Tibial artery (tissue), 4 donors: Measurements from ENCODE around the gene MRM3.

ENCODE experiments used
- DNase-seq, 2 donors: peaks; one replicate each; pipeline ENCODE4 v3.0.0-alpha.2; 2019
- H3K27ac ChIP-seq, 2 donors: fragments of 200-600 bp; sonication (generic) in 1 of 2; 1 replicate in 1 of 2; 2 replicates in 1 of 2; pipeline ENCODE4 v1.5.1; 2018 to 2019; ENCODE audit warnings: mild to moderate bottlenecking in 1 of 2
- H3K27me3 ChIP-seq, 2 donors: fragments of 200-600 bp; sonication (generic) in 1 of 2; one replicate each; pipeline versions ENCODE4 v1.5.1 to v1.6.0; 2016 to 2019
- H3K36me3 ChIP-seq, 3 donors: fragments of 200-600 bp; sonication (generic) in 2 of 3; one replicate each; pipeline ENCODE4 v1.5.1; 2016 to 2019; ENCODE audit warnings: mild to moderate bottlenecking in 2 of 3
- H3K4me1 ChIP-seq, 4 donors: fragments of 200-600 bp; sonication (generic) in 2 of 4; 1 replicate in 3 of 4; 2 replicates in 1 of 4; pipeline ENCODE4 v1.5.1; 2016 to 2019
- H3K4me3 ChIP-seq, 2 donors: fragments of 200-600 bp; sonication (generic) in 1 of 2; 1 replicate in 1 of 2; 2 replicates in 1 of 2; pipeline ENCODE4 v1.5.1; 2018 to 2019; ENCODE audit warnings: mild to moderate bottlenecking in 2 of 2
- H3K9me3 ChIP-seq, 3 donors: fragments of 200-600 bp; sonication (generic) in 1 of 3; one replicate each; pipeline ENCODE4 v1.5.1; 2016 to 2019
- intact Hi-C: fragments of 100-400 bp; cut with DNase I; formaldehyde crosslinking; loops from one replicate; pipeline ENCODE4 v1.15.0; 2023; ENCODE audit warnings: low total_unique reads
- TF ChIP-seq, protein P1 (sequence below), 2 experiments: fragments of 200-600 bp in 1 of 2; fragments of 450-650 bp in 1 of 2; IDR thresholded peaks; one replicate each; pipeline ENCODE4 v1.5.1; 2017 to 2019; ENCODE audit warnings: antibody characterized with exemption in 2 of 2, mild to moderate bottlenecking in 1 of 2, moderate library complexity in 1 of 2

MRM3 gene

DNA sequence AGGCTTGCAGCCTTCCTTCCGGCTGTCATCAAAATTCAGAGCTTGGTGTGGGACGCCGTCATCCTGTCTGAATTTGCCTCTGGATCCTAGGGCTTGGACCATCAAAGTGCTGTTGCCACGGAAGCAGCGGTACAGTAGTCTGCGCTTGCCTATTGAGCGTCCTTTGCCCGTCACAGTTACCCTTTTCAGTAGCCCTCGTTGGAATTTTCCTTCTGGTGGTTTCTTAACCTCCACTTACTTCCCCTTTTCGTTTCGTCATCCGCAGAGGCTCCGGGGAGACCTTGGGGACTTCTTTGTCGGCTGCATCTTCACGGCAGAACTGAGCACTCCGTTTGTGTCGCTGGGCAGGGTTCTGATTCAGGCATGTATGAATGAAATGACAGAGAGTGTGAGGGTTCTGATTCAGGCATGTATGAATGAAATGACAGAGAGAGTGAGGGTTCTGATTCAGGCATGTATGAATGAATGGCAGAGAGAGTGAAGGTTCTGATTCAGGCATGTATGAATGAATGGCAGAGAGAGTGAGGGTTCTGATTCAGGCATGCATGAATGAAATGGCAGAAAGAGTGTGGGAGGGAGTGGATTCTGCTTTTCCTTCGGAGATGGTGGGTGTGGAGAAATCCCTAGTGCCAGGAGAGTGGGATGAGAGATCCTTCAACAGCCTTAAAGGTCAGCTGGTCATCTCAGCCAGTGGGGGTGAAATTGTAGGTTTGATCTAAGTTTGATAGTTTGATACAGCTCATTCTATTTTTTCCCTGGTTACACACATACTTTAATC lies 41.7 kb upstream of the MRM3 start:
- Histone ChIP-seq H3K4me3 (no peak overlapping the region), H3K27ac (no peak overlapping the region), H3K4me1 (no peaks in the 10 kb centered on the region), H3K9me3 (no peaks in the 10 kb centered on the region), H3K36me3 (peaks cover 18 to 74% (median 46%) of the 10 kb centered on the region in 3 donors), H3K27me3 (no peaks in the 10 kb centered on the region)
- intact Hi-C loops, result no loop called here
- TF ChIP-seq, protein P1, sequence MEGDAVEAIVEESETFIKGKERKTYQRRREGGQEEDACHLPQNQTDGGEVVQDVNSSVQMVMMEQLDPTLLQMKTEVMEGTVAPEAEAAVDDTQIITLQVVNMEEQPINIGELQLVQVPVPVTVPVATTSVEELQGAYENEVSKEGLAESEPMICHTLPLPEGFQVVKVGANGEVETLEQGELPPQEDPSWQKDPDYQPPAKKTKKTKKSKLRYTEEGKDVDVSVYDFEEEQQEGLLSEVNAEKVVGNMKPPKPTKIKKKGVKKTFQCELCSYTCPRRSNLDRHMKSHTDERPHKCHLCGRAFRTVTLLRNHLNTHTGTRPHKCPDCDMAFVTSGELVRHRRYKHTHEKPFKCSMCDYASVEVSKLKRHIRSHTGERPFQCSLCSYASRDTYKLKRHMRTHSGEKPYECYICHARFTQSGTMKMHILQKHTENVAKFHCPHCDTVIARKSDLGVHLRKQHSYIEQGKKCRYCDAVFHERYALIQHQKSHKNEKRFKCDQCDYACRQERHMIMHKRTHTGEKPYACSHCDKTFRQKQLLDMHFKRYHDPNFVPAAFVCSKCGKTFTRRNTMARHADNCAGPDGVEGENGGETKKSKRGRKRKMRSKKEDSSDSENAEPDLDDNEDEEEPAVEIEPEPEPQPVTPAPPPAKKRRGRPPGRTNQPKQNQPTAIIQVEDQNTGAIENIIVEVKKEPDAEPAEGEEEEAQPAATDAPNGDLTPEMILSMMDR (IDR thresholded peaks at IDR 0.05), result no peak
- no peak for DNase-seq

DNA sequence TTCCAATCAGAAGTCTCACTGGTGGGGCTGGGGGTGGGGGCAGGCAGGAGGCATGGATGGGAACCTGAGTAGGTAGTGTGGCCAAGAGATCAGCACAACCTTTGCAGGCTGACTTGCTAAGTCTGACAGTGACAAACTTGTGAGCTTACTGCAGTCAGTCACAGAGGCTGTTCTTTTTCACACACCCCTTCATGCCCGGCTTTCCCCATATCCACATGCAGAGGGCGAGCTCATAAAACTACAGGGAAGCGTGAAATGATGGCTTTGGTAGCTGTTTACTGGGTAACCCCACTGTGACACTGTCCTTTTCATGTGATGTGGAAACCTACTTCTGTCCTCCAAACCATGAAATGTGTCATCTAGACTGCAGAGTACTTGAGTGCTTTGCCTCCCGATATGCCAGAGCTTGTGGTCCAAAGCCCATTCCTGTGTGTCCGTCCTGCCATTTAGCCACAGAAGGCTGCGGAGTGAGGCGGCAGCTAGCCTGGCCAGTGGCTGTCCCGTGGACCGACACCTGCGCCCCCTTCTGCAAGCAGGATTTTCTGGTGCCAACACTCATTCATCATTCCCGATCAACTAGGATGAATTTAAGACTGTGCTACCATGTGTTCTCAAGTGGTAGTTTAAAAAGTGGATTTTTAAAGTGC lies 39.9 kb upstream of the MRM3 start:
- H3K27ac ChIP-seq, result no peak overlapping the region
- no peak for DNase-seq
- H3K4me1 ChIP-seq, result no peaks in the 10 kb centered on the region
- H3K36me3 ChIP-seq, result peaks cover 35 to 92% (median 65%) of the 10 kb centered on the region in 3 donors
- no peaks in the 10 kb centered on the region for H3K9me3 ChIP-seq
- no peak overlapping the region for H3K4me3 ChIP-seq
- no peaks in the 10 kb centered on the region for H3K27me3 ChIP-seq
- TF ChIP-seq, protein P1 (IDR thresholded peaks at IDR 0.05), result no peak
- intact Hi-C loops, result no loop called here

GRCh38 chr17:743139-743538 lies 39.0 kb upstream of the MRM3 start:
- Histone ChIP-seq H3K27ac (no peak overlapping the region), H3K9me3 (no peaks in the 10 kb centered on the region), H3K27me3 (no peaks in the 10 kb centered on the region), H3K36me3 (peaks cover 40 to 99% (median 73%) of the 10 kb centered on the region in 3 donors), H3K4me1 (no peaks in the 10 kb centered on the region), H3K4me3 (no peak overlapping the region)
- TF ChIP-seq, protein P1 (IDR thresholded peaks at IDR 0.05), result no peak
- DNase-seq, result no peak
- intact Hi-C loops, result no loop called here

DNA sequence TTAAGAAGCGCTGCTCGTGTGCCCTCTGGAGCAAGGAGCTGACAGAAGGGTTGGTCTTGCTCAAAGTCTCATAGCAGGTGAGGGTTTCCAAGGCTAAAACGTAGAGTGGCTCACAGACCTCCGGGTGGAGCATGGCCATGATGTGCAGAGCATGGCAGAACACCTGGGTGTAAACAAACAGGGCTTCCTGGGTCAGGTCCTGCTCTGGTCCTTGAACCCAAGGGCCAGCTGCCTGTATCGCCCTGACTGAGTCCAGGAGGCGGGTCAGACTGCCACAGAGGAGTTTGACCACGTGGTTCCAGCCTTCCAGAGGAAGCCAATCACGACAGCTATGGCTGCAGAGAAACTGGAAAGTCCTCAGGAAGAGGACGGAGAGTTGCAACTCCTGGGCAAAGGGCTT lies 37.2 kb upstream of the MRM3 start:
- H3K36me3 ChIP-seq, result peaks cover 40 to 85% (median 69%) of the 10 kb centered on the region in 3 donors

DNA sequence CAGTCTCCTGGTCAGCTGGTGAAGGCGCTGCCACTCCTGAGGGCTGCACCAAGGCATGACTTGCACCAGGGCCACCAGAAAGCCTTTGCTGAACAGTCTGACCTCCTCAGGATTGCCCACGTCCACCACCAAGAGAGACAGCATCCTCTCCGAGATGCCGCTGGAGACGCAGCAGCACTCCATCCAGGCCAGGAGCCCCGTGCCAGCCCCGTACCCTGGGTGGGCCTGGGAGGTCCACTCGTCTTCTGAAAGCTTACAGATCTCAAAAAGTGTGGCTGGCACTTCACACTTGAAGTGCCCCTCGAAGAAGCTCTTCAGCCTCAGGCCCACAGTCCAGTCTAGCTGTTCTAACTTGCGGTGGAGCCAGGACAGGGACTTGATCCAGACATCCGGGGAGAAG lies 36.7 kb upstream of the MRM3 start:
- no peak overlapping the region for H3K4me3 ChIP-seq
- no peaks in the 10 kb centered on the region for H3K9me3 ChIP-seq
- H3K27me3 ChIP-seq, result no peaks in the 10 kb centered on the region
- H3K27ac ChIP-seq, result no peak overlapping the region
- DNase-seq, result no peak
- intact Hi-C loops, result no loop called here
- TF ChIP-seq, protein P1 (IDR thresholded peaks at IDR 0.05), result no peak
- H3K36me3 ChIP-seq, result peaks cover 40 to 81% (median 64%) of the 10 kb centered on the region in 3 donors
- peaks cover 0 to 10% (median 4%) of the 10 kb centered on the region in 4 donors for H3K4me1 ChIP-seq

More for the DNA sequence above, 37.2 kb upstream of the MRM3 start:
- intact Hi-C loops, result no loop called here
- Histone ChIP-seq H3K27me3 (no peaks in the 10 kb centered on the region), H3K27ac (no peak overlapping the region), H3K4me3 (no peak overlapping the region), H3K4me1 (peaks cover 0 to 5% (median 2%) of the 10 kb centered on the region in 4 donors), H3K9me3 (no peaks in the 10 kb centered on the region)
- DNase-seq, result no peak
- TF ChIP-seq, protein P1 (IDR thresholded peaks at IDR 0.05), result no peak
